ENCODE results near the gene NHLH1.

The NHLH1 gene

DNA sequence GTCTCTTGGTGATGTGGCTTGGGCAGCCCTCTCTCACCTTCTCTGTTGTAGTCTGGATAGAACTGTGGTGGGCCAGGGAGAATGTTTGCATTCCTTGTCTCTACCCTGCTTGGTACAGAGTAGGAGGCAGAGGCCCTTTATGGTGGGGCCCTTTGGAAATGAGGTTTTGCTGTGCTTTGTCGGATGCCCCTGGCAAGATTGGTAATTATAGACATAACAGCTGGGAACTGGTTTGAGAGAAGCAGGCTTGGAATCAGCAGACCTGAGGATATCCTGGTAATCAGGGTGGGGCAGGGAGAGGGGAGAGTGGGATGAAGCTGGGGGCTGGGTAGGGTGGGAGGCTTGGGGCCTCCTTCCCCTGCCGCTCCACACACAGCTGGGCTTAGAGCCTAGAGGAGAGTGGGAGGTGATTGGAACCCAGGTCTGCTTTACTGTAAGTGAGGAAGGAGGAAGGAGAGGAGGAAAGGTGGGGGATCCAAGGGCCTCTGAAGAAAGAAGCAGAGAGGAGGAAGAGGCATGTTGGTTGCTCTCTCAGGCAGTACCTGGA lies 38.5 kb downstream of the NHLH1 start:
- TF ChIP-seq MYC (IDR thresholded peaks at IDR 0.05; ENCODE audit: low read depth, low read length) (no peak), POLR2A (IDR thresholded peaks at IDR 0.05; ENCODE audit: extremely low read depth, insufficient read length) (no peak)
- TF ChIP-seq, protein P1, sequence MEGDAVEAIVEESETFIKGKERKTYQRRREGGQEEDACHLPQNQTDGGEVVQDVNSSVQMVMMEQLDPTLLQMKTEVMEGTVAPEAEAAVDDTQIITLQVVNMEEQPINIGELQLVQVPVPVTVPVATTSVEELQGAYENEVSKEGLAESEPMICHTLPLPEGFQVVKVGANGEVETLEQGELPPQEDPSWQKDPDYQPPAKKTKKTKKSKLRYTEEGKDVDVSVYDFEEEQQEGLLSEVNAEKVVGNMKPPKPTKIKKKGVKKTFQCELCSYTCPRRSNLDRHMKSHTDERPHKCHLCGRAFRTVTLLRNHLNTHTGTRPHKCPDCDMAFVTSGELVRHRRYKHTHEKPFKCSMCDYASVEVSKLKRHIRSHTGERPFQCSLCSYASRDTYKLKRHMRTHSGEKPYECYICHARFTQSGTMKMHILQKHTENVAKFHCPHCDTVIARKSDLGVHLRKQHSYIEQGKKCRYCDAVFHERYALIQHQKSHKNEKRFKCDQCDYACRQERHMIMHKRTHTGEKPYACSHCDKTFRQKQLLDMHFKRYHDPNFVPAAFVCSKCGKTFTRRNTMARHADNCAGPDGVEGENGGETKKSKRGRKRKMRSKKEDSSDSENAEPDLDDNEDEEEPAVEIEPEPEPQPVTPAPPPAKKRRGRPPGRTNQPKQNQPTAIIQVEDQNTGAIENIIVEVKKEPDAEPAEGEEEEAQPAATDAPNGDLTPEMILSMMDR (IDR thresholded peaks at IDR 0.05; ENCODE audit: low read depth, low read length), result no peak
- TF ChIP-seq, protein P2, sequence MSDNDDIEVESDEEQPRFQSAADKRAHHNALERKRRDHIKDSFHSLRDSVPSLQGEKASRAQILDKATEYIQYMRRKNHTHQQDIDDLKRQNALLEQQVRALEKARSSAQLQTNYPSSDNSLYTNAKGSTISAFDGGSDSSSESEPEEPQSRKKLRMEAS (IDR thresholded peaks at IDR 0.05; ENCODE audit: low read depth, low read length), result no peak
- H3K4me3 ChIP-seq (ENCODE audit: low read depth, low read length), result no peak overlapping the region
- no peak for DNase-seq (ENCODE audit: low read depth)

DNA sequence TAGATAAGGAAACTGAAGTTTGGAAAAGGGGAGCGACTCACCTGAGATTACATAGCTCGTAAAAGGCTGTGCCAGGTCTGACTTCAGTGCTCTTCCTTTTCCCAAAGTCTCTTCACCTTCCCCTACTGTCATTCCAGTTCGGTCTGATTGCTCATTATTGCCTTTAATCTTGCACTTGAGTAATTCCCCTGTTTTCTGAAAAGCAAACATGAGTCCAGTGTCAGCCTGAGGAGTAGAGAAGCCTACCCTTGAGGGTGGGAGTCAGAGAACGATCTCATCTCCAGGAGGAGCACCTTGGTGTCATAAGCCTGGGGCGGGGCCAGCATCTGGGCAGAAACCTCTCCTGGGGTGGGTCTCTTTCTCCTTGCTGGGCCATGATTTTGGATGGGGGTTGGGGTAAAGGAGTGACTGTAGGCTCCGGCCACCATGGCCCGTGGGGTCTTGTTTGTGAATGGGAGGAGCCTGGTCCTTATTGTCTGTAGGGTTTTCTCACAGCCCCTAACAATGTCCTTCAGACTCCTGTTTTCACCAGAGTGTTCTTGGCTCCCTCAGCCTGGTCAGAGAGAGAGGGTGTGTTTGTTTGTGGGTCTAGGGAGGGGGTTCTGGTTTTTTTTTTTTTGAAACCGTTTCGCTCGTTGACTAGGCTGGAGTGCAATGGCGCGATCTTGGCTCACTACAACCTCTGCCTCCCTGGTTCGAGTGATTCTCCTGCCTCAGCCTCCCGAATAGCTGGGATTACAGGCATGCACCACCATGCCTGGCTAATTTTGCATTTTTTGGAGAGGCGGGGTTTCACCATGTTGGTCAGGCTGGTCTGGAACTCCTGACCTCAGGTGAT lies 39.5 kb downstream of the NHLH1 start:
- no peak for DNase-seq (ENCODE audit: low read depth)
- H3K4me3 ChIP-seq (ENCODE audit: low read depth, low read length), result no peak overlapping the region
- TF ChIP-seq, protein P2 (IDR thresholded peaks at IDR 0.05; ENCODE audit: low read depth, low read length), result no peak
- no peak for TF ChIP-seq POLR2A (IDR thresholded peaks at IDR 0.05; ENCODE audit: extremely low read depth, insufficient read length)
- TF ChIP-seq, protein P1 (IDR thresholded peaks at IDR 0.05; ENCODE audit: low read depth, low read length), result no peak
- TF ChIP-seq MYC (IDR thresholded peaks at IDR 0.05; ENCODE audit: low read depth, low read length), result no peak

DNA sequence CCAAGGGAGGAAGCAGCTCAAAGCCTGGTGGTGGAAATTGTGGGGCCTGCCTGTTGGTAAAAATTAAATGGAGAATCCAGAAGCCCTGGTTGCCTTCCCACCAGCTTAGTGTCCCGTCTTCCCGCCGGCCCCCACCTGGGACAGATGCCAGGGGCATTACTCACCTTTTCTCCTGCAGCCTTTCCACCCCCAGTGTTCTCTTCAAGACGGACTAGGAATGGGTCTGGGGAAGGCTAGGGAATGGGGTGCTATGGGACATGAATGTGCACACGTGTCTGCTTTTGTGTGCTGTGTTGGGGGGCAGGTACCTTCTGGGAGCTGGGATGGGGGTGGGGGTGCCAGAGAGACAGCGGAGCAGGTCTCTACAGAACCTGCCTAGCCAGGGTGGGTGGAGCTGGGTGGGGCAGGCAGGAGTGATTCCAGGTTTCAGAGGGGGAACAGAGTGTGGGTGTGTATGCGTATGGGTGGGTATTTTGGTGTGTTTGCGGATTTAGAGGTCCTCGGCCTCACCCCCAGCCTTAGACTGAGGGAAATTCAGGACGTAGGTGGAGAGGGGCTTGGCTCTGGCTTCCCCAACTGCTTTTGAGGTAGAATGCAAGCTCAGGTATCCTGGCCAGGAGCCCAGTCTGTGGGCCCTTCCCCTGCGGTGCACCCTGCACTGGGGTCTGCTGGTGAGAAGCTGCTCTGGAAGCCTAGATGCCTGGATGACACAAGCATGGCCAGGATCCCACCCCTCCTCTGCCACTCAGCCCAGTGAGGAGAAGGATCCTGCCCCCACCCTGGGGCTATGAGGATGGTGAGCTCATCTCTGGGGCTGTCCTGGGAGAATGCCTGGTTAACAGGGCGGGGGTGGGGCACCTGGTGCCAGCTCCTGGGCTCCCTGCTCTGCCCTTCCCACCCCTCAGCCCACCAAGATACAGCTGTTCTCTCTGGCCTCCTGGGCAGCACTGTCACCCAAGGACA lies 41.2 kb downstream of the NHLH1 start:
- H3K4me3 ChIP-seq (ENCODE audit: low read depth, low read length), result no peak overlapping the region
- DNase-seq (ENCODE audit: low read depth), result no peak
- TF ChIP-seq, protein P1 (IDR thresholded peaks at IDR 0.05; ENCODE audit: low read depth, low read length), result no peak
- TF ChIP-seq, protein P2 (IDR thresholded peaks at IDR 0.05; ENCODE audit: low read depth, low read length), result no peak
- TF ChIP-seq POLR2A (IDR thresholded peaks at IDR 0.05; ENCODE audit: extremely low read depth, insufficient read length) (no peak), MYC (IDR thresholded peaks at IDR 0.05; ENCODE audit: low read depth, low read length) (no peak)

DNA sequence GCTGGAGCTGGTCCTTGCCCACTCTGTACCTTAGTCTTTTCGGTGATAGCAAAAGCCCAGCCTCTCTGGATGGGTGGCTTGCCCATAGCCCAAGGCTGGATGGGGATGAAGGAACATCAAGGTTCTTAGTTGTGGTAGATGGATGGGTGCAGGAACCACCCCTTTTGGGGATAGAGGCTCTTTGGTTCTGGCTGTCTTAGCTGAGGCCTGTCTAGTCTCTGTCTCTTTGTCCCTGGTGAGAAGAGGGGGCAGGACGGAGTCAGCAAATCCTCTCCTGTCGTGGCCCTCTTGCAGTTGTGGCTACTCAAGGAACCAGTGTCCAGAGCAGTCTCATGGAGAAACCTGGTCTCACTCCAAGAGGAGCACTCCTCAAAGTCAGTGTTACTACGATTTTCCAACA lies 42.0 kb downstream of the NHLH1 start:
- TF ChIP-seq MYC (IDR thresholded peaks at IDR 0.05; ENCODE audit: low read depth, low read length) (no peak), POLR2A (IDR thresholded peaks at IDR 0.05; ENCODE audit: extremely low read depth, insufficient read length) (no peak)
- TF ChIP-seq, protein P1 (IDR thresholded peaks at IDR 0.05; ENCODE audit: low read depth, low read length), result no peak
- TF ChIP-seq, protein P2 (IDR thresholded peaks at IDR 0.05; ENCODE audit: low read depth, low read length), result no peak
- no peak for DNase-seq (ENCODE audit: low read depth)
- no peak overlapping the region for H3K4me3 ChIP-seq (ENCODE audit: low read depth, low read length)

DNA sequence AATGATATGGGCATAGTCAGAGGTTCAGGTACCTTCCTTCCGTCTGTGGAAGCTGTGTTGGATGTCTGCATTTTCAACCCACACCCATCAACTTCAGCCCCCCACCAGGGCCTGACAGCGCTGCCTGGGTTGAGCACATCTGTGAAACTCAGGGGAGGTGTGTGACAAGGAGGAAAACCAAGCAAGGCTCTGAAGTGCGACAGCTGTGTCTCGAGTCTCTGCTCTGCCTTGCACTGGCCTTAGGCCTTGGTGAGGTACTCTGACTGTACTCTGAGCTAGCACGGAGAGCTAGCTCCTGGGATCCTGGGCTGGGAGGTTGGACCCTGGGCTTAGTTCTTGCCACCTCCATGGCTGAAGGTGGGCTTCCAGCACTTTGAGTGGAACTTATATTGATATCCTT lies 42.6 kb downstream of the NHLH1 start:
- no peak for TF ChIP-seq MYC (IDR thresholded peaks at IDR 0.05; ENCODE audit: low read depth, low read length)
- no peak for DNase-seq (ENCODE audit: low read depth)
- H3K4me3 ChIP-seq (ENCODE audit: low read depth, low read length), result no peak overlapping the region
